SK-N-SH treated with all-trans-retinoic acid at 6 μM for 48 hours (cell line): ENCODE measurements around the gene PFKP.

Experiments used
- ATAC-seq: fragments of 200-7000 bp; cut with Tn5 transposase; 3 replicates; pipeline ENCODE4 v1.9.1; 2020; ENCODE audit warnings: mild to moderate bottlenecking, moderate library complexity
- ARNTL ChIP-seq: fragments of 450-650 bp; formaldehyde crosslinking; IDR thresholded peaks from 2 replicates; pipeline ENCODE4 v1.5.0; 2020; ENCODE audit warnings: low read depth, mild to moderate bottlenecking, moderate library complexity, borderline replicate concordance
- BACH2 ChIP-seq: fragments of 250-450 bp; sonication (Bioruptor Pico); IDR thresholded peaks from 2 replicates; pipeline ENCODE4 v1.9.0; 2021; ENCODE audit warnings: mild to moderate bottlenecking, borderline replicate concordance
- CREB5 ChIP-seq: fragments of 250-450 bp; sonication (Bioruptor Pico); IDR thresholded peaks from 2 replicates; pipeline ENCODE4 v1.5.1; 2020; ENCODE audit warnings: low read depth, mild to moderate bottlenecking, moderate library complexity
- ISL1 ChIP-seq: fragments of 250-450 bp; sonication (Bioruptor Pico); IDR thresholded peaks from 2 replicates; pipeline ENCODE4 v2.1.2; 2022; ENCODE audit warnings: mild to moderate bottlenecking, moderate library complexity
- OSR1 ChIP-seq: fragments of 250-450 bp; sonication (Bioruptor Pico); IDR thresholded peaks from 2 replicates; pipeline ENCODE4 v1.8.0; 2022; ENCODE audit warnings: moderate library complexity, mild to moderate bottlenecking, inconsistent platforms
- PATZ1 ChIP-seq: fragments of 250-450 bp; sonication (Bioruptor Pico); IDR thresholded peaks from 2 replicates; pipeline ENCODE4 v1.8.0; 2020; ENCODE audit warnings: mild to moderate bottlenecking, moderate library complexity, borderline replicate concordance
- POU6F1 ChIP-seq: fragments of 250-450 bp; sonication (Bioruptor Pico); IDR thresholded peaks from 2 replicates; pipeline ENCODE4 v1.8.0; 2021; ENCODE audit warnings: low read depth, mild to moderate bottlenecking, moderate library complexity, borderline replicate concordance
- SNAI2 ChIP-seq: fragments of 250-450 bp; sonication (Bioruptor Pico); IDR thresholded peaks from 2 replicates; pipeline ENCODE4 v1.5.0; 2020; ENCODE audit warnings: mild to moderate bottlenecking, moderate library complexity
- TCF4 ChIP-seq: fragments of 250-450 bp; sonication (Bioruptor Pico); IDR thresholded peaks from 2 replicates; pipeline ENCODE4 v1.8.0; 2021; ENCODE audit warnings: mild to moderate bottlenecking, moderate library complexity, borderline replicate concordance
- TOX ChIP-seq: fragments of 250-450 bp; sonication (Bioruptor Pico); IDR thresholded peaks from 2 replicates; pipeline ENCODE4 v1.8.0; 2021; ENCODE audit warnings: mild to moderate bottlenecking, moderate library complexity, borderline replicate concordance
- TSHZ2 ChIP-seq: fragments of 250-450 bp; sonication (Bioruptor Pico); IDR thresholded peaks from 2 replicates; pipeline ENCODE4 v1.5.0; 2020; ENCODE audit warnings: mild to moderate bottlenecking, moderate library complexity
- ZC3H10 ChIP-seq: fragments of 250-450 bp; sonication (Bioruptor Pico); IDR thresholded peaks from 2 replicates; pipeline ENCODE4 v1.5.1; 2021; ENCODE audit warnings: mild to moderate bottlenecking, moderate library complexity
- ZFP3 ChIP-seq: fragments of 250-450 bp; sonication (Bioruptor Pico); IDR thresholded peaks from 2 replicates; pipeline ENCODE4 v1.5.0; 2020; ENCODE audit warnings: mild to moderate bottlenecking, moderate library complexity
- ZFP30 ChIP-seq: fragments of 450-650 bp; formaldehyde crosslinking; IDR thresholded peaks from 2 replicates; pipeline ENCODE4 v1.5.0; 2022; ENCODE audit warnings: mild to moderate bottlenecking, moderate library complexity
- ZNF565 ChIP-seq: fragments of 450-650 bp; formaldehyde crosslinking; conservative IDR thresholded peaks from 2 replicates; pipeline ENCODE4 v1.5.0; 2020; ENCODE audit warnings: low read depth, mild to moderate bottlenecking, moderate library complexity
- ZNF70 ChIP-seq: fragments of 450-650 bp; formaldehyde crosslinking; IDR thresholded peaks from 2 replicates; pipeline ENCODE4 v1.5.0; 2020; ENCODE audit warnings: mild to moderate bottlenecking, moderate library complexity

PFKP gene

GRCh38 chr10:3163879-3164278, 96.5 kb downstream of the PFKP start (continued):
- no peak for TF ChIP-seq ISL1 (CRISPR knock-in tag)
- TF ChIP-seq SNAI2 (CRISPR knock-in tag), result no peak

- no peak for ATAC-seq
- TF ChIP-seq ZFP3 (no peak), TCF4 (CRISPR knock-in tag) (no peak), TSHZ2 (CRISPR knock-in tag) (no peak), ARNTL (CRISPR knock-in tag) (no peak), ZFP30 (CRISPR knock-in tag) (no peak)
Observed at GRCh38 chr10:3165196-3165595, 97.8 kb downstream of the PFKP start.

GRCh38 chr10:3166496-3167290, 99.3 kb downstream of the PFKP start:
- no peak for ATAC-seq
- no peak for TF ChIP-seq POU6F1 (CRISPR knock-in tag)
- no peak for TF ChIP-seq TOX (CRISPR knock-in tag)
- no peak for TF ChIP-seq ZNF70 (CRISPR knock-in tag)
- no peak for TF ChIP-seq ZC3H10 (CRISPR knock-in tag)
- TF ChIP-seq ZFP30 (CRISPR knock-in tag), result no peak
- TF ChIP-seq ZNF565, result no peak
- no peak for TF ChIP-seq TSHZ2 (CRISPR knock-in tag)
- no peak for TF ChIP-seq BACH2 (CRISPR knock-in tag)

- no peak for TF ChIP-seq PATZ1 (CRISPR knock-in tag)
- ATAC-seq, result no peak
Observed at GRCh38 chr10:3167611-3168330, 100.4 kb downstream of the PFKP start.

- ATAC-seq, result no peak
Observed at GRCh38 chr10:3169271-3169670, 101.9 kb downstream of the PFKP start.

More at GRCh38 chr10:3169271-3169670, 101.9 kb downstream of the PFKP start:
- TF ChIP-seq CREB5 (CRISPR knock-in tag) (no peak), POU6F1 (CRISPR knock-in tag) (no peak), SNAI2 (CRISPR knock-in tag) (no peak), TCF4 (CRISPR knock-in tag) (no peak), ZFP3 (no peak), BACH2 (CRISPR knock-in tag) (no peak), OSR1 (CRISPR knock-in tag) (no peak), TSHZ2 (CRISPR knock-in tag) (no peak)
